Hepatocyte (in vitro differentiated cells): Measurements from ENCODE around the gene P2RX1.

Source experiments
- CTCF ChIP-seq: fragments of 200-600 bp; sonication (generic); IDR thresholded peaks from 2 replicates; pipeline ENCODE4 v1.5.1; 2016; ENCODE audit warnings: antibody characterized with exemption, mild to moderate bottlenecking; ENCODE audit not compliant: poor library complexity
- EZH2 ChIP-seq: fragments of 200-600 bp; sonication (generic); IDR thresholded peaks from 2 replicates; pipeline ENCODE4 v1.6.1; 2016; ENCODE audit warnings: antibody characterized with exemption, mild to moderate bottlenecking, borderline replicate concordance

- TF ChIP-seq CTCF: no peak
- no peak for TF ChIP-seq EZH2
Measured at GRCh38 chr17:3929181-3929580, 12.9 kb upstream of the P2RX1 start.
